ENCODE results near the gene CLTC.

The CLTC gene

GRCh38 chr17:59723607-59724006 is 103.9 kb downstream of the CLTC start:
- no peaks in the 10 kb centered on the region for H3K9me3 ChIP-seq (ENCODE audit: insufficient read depth, low read depth, low read length)
- H3F3A ChIP-seq (ENCODE audit: low read depth), result no peaks in the 10 kb centered on the region
- no peak for TF ChIP-seq EZH2phosphoT487 (IDR thresholded peaks at IDR 0.05; ENCODE audit: borderline replicate concordance)
- no peak for TF ChIP-seq CTCF (conservative IDR thresholded peaks at IDR 0.05; ENCODE audit: low read length)
- H3K9me2 ChIP-seq (replicated peaks; ENCODE audit: low read depth, low read length), result no peaks in the 10 kb centered on the region
- no peak overlapping the region for H3K4me3 ChIP-seq (ENCODE audit: low read length, poor library complexity, severe bottlenecking)
- H3K27me3 ChIP-seq (ENCODE audit: insufficient read depth, low read length, poor library complexity, severe bottlenecking), result no peaks in the 10 kb centered on the region
- H3K9ac ChIP-seq (ENCODE audit: low read depth, low read length, poor library complexity, severe bottlenecking), result no peak overlapping the region
- peaks cover 11% of the 10 kb centered on the region for H4K20me1 ChIP-seq (ENCODE audit: insufficient read depth, low read length, poor library complexity, severe bottlenecking)
- peaks cover 11% of the 10 kb centered on the region for H3K4me1 ChIP-seq (ENCODE audit: insufficient read depth, low read length, poor library complexity, severe bottlenecking)
- peaks cover 78% of the 10 kb centered on the region for H3K79me2 ChIP-seq (ENCODE audit: insufficient read depth, low read length)
- no peaks in the 10 kb centered on the region for H3K36me3 ChIP-seq (ENCODE audit: insufficient read depth, low read length)
- H2AFZ ChIP-seq (ENCODE audit: low read length), result no peak overlapping the region
- no peak overlapping the region for H3K4me2 ChIP-seq (ENCODE audit: low read depth, low read length, poor library complexity, severe bottlenecking)

- H3K9me2 ChIP-seq (replicated peaks; ENCODE audit: low read depth, low read length), result no peaks in the 10 kb centered on the region
- no peaks in the 10 kb centered on the region for H3K9me3 ChIP-seq (ENCODE audit: insufficient read depth, low read depth, low read length)
- H3K27me3 ChIP-seq (ENCODE audit: insufficient read depth, low read length, poor library complexity, severe bottlenecking), result no peaks in the 10 kb centered on the region
- H3K36me3 ChIP-seq (ENCODE audit: insufficient read depth, low read length), result no peaks in the 10 kb centered on the region; the same call in 1 of the 2 replicates
- no peak overlapping the region for H3K4me2 ChIP-seq (ENCODE audit: low read depth, low read length, poor library complexity, severe bottlenecking)
- TF ChIP-seq CTCF (conservative IDR thresholded peaks at IDR 0.05; ENCODE audit: low read length) (no peak), EZH2phosphoT487 (IDR thresholded peaks at IDR 0.05; ENCODE audit: borderline replicate concordance) (no peak)
- peaks cover 8% of the 10 kb centered on the region for H3K4me1 ChIP-seq (ENCODE audit: insufficient read depth, low read length, poor library complexity, severe bottlenecking)
- H3K4me3 ChIP-seq (ENCODE audit: low read length, poor library complexity, severe bottlenecking), result no peak overlapping the region
- H4K20me1 ChIP-seq (ENCODE audit: insufficient read depth, low read length, poor library complexity, severe bottlenecking), result no peaks in the 10 kb centered on the region
- no peak overlapping the region for H3K9ac ChIP-seq (ENCODE audit: low read depth, low read length, poor library complexity, severe bottlenecking)
- peaks cover 66% of the 10 kb centered on the region for H3K79me2 ChIP-seq (ENCODE audit: insufficient read depth, low read length)
- no peak overlapping the region for H2AFZ ChIP-seq (ENCODE audit: low read length)
- no peaks in the 10 kb centered on the region for H3F3A ChIP-seq (ENCODE audit: low read depth)
Measured at GRCh38 chr17:59725691-59726090, 106.0 kb downstream of the CLTC start.

- H3K4me1 ChIP-seq (ENCODE audit: insufficient read depth, low read length, poor library complexity, severe bottlenecking), result peaks cover 8% of the 10 kb centered on the region
- H3K79me2 ChIP-seq (ENCODE audit: insufficient read depth, low read length), result peaks cover 44% of the 10 kb centered on the region; the same call in 1 of the 2 replicates
Measured at GRCh38 chr17:59727817-59728533, 108.3 kb downstream of the CLTC start.

More at GRCh38 chr17:59727817-59728533, 108.3 kb downstream of the CLTC start:
- Histone ChIP-seq H3K9me3 (ENCODE audit: insufficient read depth, low read depth, low read length) (no peaks in the 10 kb centered on the region), H3K36me3 (ENCODE audit: insufficient read depth, low read length) (peaks cover 4% of the 10 kb centered on the region; the same call in 1 of the 2 replicates), H3K9me2 (replicated peaks; ENCODE audit: low read depth, low read length) (no peaks in the 10 kb centered on the region), H3K4me3 (ENCODE audit: low read length, poor library complexity, severe bottlenecking) (no peak overlapping the region), H3K4me2 (ENCODE audit: low read depth, low read length, poor library complexity, severe bottlenecking) (no peak overlapping the region), H3F3A (ENCODE audit: low read depth) (no peaks in the 10 kb centered on the region), H4K20me1 (ENCODE audit: insufficient read depth, low read length, poor library complexity, severe bottlenecking) (no peaks in the 10 kb centered on the region), H3K27me3 (ENCODE audit: insufficient read depth, low read length, poor library complexity, severe bottlenecking) (no peaks in the 10 kb centered on the region), H2AFZ (ENCODE audit: low read length) (no peak overlapping the region), H3K9ac (ENCODE audit: low read depth, low read length, poor library complexity, severe bottlenecking) (no peak overlapping the region)
- TF ChIP-seq EZH2phosphoT487 (IDR thresholded peaks at IDR 0.05; ENCODE audit: borderline replicate concordance), result no peak
- TF ChIP-seq CTCF (conservative IDR thresholded peaks at IDR 0.05; ENCODE audit: low read length), result no peak

Measured in Loucy (cell line).